ENCODE data around the gene WDR19.
"Not testable (repeated sequence)": the region's sequence is repeated elsewhere in the genome, so short reads cannot be mapped to it uniquely, and the experiment has no call there.

The WDR19 gene

GRCh38 chr4:39233114-39233513, 50.8 kb downstream of the WDR19 start:
- no peak for DNase-seq (ENCODE audit: low spot score)

DNA sequence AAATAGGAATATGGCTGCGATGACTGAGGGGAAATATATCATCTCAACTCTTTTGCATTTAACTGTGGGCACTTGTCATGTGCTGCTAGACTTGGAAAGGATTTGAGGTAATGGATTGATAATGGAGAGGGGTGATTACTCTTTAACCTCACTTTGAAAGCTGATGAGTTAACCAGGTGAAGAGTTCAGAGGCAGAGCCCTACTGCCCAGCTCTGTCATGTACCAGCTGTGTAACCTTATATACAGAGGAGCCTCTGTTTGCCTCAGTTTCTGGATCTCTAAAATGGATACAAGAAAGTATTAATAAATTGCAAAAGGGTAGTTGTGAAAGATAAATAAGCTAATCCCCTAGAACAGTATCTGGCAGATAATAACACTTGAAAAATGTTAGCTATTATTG, 51.5 kb downstream of the WDR19 start:
- DNase-seq (ENCODE audit: low spot score): no peak

DNA sequence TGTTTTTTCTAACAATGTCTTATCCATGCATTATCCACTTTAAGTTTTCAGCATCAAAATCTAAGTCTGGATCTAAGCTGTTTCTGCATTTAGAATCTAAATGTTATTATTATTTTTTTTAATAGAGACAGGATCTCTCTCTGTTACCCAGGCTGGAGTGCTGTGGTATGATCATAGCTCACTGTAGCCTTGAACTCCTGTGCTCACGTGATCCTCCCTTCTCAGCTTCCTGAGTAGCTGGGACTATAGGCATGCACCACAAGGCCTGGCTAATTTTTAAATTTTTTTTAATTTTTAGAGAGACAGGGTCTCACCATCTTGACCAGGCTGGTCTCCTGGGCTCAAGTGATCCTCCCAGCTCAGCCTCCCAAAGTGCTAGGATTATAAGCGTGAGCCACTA, 52.7 kb downstream of the WDR19 start:
- DNase-seq (ENCODE audit: low spot score): no peak

GRCh38 chr4:39235696-39236095, 53.4 kb downstream of the WDR19 start:
- DNase-seq (ENCODE audit: low spot score): no peak

DNA sequence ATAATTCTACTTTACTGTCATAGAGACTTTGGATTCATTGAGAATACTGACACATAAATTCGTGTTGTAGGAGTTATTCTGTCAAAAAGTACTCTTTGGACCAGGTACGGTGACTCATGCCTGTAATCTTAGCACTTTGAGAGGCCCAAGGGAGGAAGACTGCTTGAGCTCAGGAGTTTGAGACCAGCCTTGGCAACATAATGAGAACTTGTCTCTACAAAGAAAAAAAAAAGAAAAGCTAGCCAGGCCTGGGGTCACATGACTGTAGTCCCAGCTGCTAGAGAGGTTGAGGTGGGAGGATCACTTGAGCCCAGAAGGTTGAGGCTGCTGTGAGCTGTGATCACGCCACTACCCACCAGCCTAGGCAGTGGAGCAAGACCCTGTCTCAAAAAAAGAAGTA, 54.9 kb downstream of the WDR19 start:
- no peak for DNase-seq (ENCODE audit: low spot score)

- no peak for DNase-seq (ENCODE audit: low spot score)
These were observed 61.1 kb downstream of the WDR19 start for GRCh38 chr4:39243462-39243861.

GRCh38 chr4:39255266-39255665, 72.9 kb downstream of the WDR19 start:
- peak; percentile 20 for DNase-seq (ENCODE audit: low spot score)

- DNase-seq (ENCODE audit: low spot score): no peak
These were observed 73.5 kb downstream of the WDR19 start for GRCh38 chr4:39255871-39256270.

- DNase-seq (ENCODE audit: low spot score): no peak
These were observed 74.1 kb downstream of the WDR19 start for GRCh38 chr4:39256436-39256835.

DNA sequence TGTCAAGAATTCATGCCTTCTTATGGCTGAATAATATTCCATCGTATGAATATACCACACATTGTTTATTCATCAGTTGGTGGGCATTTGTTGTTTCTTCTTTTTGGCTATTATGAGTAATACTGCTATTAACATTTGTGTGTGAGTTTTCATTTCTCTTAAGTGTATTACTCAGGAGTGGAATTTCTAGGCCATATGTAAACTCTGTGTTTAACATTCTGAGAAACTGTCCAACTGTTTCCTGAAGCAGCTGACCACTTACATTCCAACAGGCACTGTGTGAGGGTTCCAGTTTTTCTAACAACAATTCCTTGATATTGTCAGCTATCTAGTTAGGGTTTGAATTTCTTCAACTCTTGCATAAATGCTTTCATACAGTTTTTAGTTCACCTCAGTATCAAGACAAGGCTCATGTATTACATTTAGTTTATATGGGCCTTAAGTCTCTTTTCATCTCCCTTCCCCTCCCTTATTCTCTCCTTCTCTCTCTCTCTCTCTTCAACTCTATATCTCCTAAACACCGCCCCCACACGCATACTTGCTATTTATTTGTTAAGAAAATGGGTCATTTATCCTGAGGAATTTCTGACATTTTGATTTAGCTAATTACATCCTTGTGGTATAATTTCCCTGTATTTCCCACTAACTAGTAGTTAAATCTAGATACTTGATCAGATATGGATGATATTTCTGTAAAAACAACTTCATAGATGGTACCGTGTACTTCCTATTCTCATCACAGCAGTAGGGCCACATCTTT, 77.4 kb downstream of the WDR19 start:
- DNase-seq (ENCODE audit: low spot score): no peak

- no peak for DNase-seq (ENCODE audit: low spot score)
These were observed 81.6 kb downstream of the WDR19 start for GRCh38 chr4:39263895-39264294.

DNA sequence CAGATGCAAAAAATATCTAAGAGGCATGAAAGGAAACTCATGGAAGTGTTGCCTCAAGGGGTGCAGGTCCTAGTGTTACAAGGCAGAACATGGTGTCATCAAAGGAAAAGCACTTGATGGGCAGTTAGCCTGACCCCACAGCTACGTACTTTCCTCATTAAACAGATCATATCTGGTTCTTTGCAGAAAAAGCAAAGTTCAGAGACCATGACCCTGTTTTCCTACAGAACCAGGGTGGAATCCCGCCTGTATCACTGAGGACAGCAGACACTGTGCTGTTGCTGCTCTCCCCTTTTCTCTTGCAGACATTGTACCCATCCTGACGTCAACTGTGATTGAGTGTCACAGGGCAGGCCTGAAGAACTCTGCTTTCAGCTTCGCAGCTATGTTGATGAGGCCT, 92.2 kb downstream of the WDR19 start:
- DNase-seq (ENCODE audit: low spot score): no peak

DNA sequence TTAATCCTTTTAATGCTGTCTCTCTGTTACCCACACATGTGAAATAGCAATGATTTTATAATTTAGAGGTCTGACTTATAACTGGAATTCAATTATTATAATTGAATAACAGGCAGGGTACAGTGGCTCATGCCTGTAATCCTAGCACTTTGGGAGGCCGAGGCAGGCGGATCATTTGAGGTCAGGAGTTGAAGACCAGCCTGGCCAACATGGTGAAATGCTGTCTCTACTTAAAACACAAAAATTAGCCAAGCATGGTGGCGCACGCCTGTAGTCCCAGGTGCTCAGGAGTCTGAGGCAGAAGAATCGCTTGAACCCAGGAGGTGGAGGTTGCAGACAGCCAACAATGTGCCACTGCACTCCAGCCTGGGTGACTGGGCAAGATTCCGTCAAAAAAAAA, 95.3 kb downstream of the WDR19 start:
- DNase-seq (ENCODE audit: low spot score): not testable (repeated sequence)

DNA sequence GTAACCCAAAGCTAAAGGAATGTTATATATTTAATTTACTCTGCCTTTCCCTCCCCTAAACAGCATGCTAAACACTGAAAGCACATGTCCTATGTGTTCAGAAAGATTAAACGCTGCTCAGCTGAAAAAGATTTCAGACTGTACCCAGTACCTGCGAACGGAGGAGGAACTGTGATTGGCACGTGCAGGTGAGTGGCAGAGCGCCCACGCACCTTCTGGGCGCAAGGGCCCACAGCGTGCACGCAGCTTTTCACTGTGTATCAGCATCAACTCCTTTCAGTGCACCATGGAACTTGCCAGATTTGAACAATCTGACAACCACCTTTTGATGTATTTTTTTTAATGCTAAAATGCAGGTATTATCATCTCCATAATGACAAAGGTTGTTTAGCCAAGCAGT, 96.1 kb downstream of the WDR19 start:
- no peak for DNase-seq (ENCODE audit: low spot score)

GRCh38 chr4:39279416-39279815, 97.1 kb downstream of the WDR19 start:
- DNase-seq (ENCODE audit: low spot score): no peak

GRCh38 chr4:39280770-39281169, 98.4 kb downstream of the WDR19 start:
- no peak for DNase-seq (ENCODE audit: low spot score)

- DNase-seq (ENCODE audit: low spot score): no peak
These were observed 102.9 kb downstream of the WDR19 start for GRCh38 chr4:39285111-39285795.

GRCh38 chr4:39285853-39286252, 103.5 kb downstream of the WDR19 start:
- no peak for DNase-seq (ENCODE audit: low spot score)

- no peak for DNase-seq (ENCODE audit: low spot score)
These were observed 103.9 kb downstream of the WDR19 start for GRCh38 chr4:39286263-39286662.

GRCh38 chr4:39287223-39287622, 104.9 kb downstream of the WDR19 start:
- no peak for DNase-seq (ENCODE audit: low spot score)

DNA sequence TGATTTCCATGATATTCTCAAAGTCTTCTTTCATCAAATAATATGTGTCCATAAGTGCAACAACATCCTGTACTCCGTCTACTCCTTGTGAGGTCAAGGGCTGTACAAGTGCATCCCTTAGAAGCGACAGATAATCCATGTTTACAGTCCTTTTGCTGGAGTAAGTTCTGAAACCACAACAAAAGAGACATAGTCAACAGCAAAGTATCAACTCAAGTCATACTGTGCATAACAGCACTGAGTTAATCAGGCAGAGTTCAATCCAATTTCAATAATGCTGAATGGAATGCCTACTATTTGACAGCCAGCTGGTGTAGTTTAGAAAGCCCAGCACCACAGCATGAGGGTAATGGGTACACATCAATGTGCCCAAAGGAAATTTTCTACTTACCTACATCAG, 109.4 kb downstream of the WDR19 start:
- DNase-seq (ENCODE audit: low spot score): no peak

DNA sequence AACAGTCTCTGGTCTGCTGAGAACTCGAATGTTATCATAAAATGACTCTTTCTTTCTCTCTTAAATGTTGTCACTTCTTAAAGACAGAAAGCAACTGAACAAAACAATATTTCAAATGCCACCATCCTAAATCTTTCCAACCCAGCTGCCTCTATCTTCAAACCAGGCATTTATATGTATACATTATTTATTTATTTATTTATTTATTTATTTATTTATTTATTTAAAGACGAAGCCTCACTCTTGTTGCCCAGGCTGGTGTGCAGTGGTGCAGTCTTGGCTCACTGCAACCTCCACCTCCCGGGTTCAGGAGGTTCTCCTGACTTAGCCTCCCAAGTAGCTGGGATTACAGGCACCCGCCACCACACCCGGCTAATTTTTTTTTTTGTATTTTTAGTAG, 110.1 kb downstream of the WDR19 start:
- DNase-seq (ENCODE audit: low spot score): not testable (repeated sequence)

- no peak for DNase-seq (ENCODE audit: low spot score)
These were observed 113.5 kb downstream of the WDR19 start for GRCh38 chr4:39295784-39296183.

- no peak for DNase-seq (ENCODE audit: low spot score)
These were observed 120.6 kb downstream of the WDR19 start for GRCh38 chr4:39302901-39303300.

Data from iPS-NIHi11 (cell line).